PC-9 (cell line): ENCODE measurements around the gene GNB1. TPM values are rescaled to one million over a fixed set of nuclear protein-coding genes. Genes with fewer than 3 reads are reported as not detected.
A peak's percentile ranks its signal among the peaks of the same experiment; 100 is the strongest.

Experiments used
- BruUV-seq: library from RNA; stranded (reverse); fragments of 400-500 nt; replicated peaks from 2 replicates; lab custom pipeline; 2021; lab: Mats Ljungman, UMichigan
- CTCF ChIA-PET: fragments of 300-600 bp; sonication (Branson Sonifier 250); formaldehyde crosslinking; loops from one replicate; lab custom pipeline; 2022; ENCODE audit warnings: antibody characterized with exemption; lab: Charles Lee
- POLR2A ChIA-PET: fragments of 300-600 bp; sonication (Branson Sonifier 250); formaldehyde crosslinking; loops from one replicate; lab custom pipeline; 2022; ENCODE audit warnings: antibody characterized with exemption; ENCODE audit not compliant: unreplicated experiment; lab: Charles Lee
- DNase-seq, 2 experiments: peaks; one replicate each; pipeline versions ENCODE4 v3.0.0 to v3.0.0-alpha.2; 2015 to 2022; ENCODE audit warnings: mixed read lengths in 1 of 2
- H2AFZ ChIP-seq: fragments of 200-600 bp; sonication (generic); 2 replicates; pipeline ENCODE4 v1.8.1; 2017; ENCODE audit warnings: antibody characterized with exemption
- H3F3A ChIP-seq: fragments of 200-600 bp; sonication (generic); 2 replicates; pipeline ENCODE4 v1.8.1; 2017; ENCODE audit warnings: antibody characterized with exemption, mild to moderate bottlenecking, low read depth; ENCODE audit not compliant: insufficient read depth
- H3K27ac ChIP-seq: fragments of 200-600 bp; sonication (generic); 2 replicates; pipeline ENCODE4 v1.6.1; 2016; ENCODE audit warnings: mixed run types
- H3K27me3 ChIP-seq: fragments of 200-600 bp; sonication (generic); 2 replicates; pipeline ENCODE4 v1.6.1; 2016; ENCODE audit warnings: low read depth, mixed run types; ENCODE audit not compliant: insufficient read depth
- H3K36me3 ChIP-seq: fragments of 200-600 bp; sonication (generic); 2 replicates; pipeline ENCODE4 v1.6.1; 2016; ENCODE audit warnings: low read depth, mixed run types
- H3K4me1 ChIP-seq: fragments of 200-600 bp; sonication (generic); replicated peaks from 2 replicates; pipeline ENCODE4 v1.6.1; 2016; ENCODE audit warnings: mixed run types; ENCODE audit not compliant: insufficient read depth
- H3K4me2 ChIP-seq: fragments of 200-600 bp; sonication (generic); 2 replicates; pipeline ENCODE4 v1.6.1; 2017; ENCODE audit warnings: mixed run types
- H3K4me3 ChIP-seq: fragments of 200-600 bp; sonication (generic); 2 replicates; pipeline ENCODE4 v1.6.1; 2016; ENCODE audit warnings: mixed run types
- H3K79me2 ChIP-seq: fragments of 200-600 bp; sonication (generic); 2 replicates; pipeline ENCODE4 v1.6.1; 2017; ENCODE audit warnings: low read depth, mixed run types
- H3K9me2 ChIP-seq: fragments of 200-600 bp; sonication (generic); 2 replicates; pipeline ENCODE4 v1.8.1; 2017; ENCODE audit warnings: mild to moderate bottlenecking; ENCODE audit not compliant: insufficient read depth
- H3K9me3 ChIP-seq: fragments of 200-600 bp; sonication (generic); 2 replicates; pipeline ENCODE4 v1.8.1; 2016; ENCODE audit warnings: low read depth; ENCODE audit not compliant: insufficient read depth
- H4K20me1 ChIP-seq: fragments of 200-600 bp; sonication (generic); 2 replicates; pipeline ENCODE4 v1.8.1; 2017; ENCODE audit not compliant: insufficient read depth
- EZH2 ChIP-seq: fragments of 200-600 bp; sonication (generic); IDR thresholded peaks from 2 replicates; pipeline ENCODE4 v1.8.0; 2017; ENCODE audit warnings: antibody characterized with exemption, low read depth
- intact Hi-C: fragments of 100-400 bp; cut with micrococcal nuclease; formaldehyde crosslinking; loops from one replicate; pipeline ENCODE4 v1.10.0; 2022; ENCODE audit not compliant: unreplicated experiment
- total RNA-seq: library from RNA; stranded (reverse); gene quantifications from 2 replicates; pipeline ENCODE4 v1.2.3, GENCODE V29; 2021
- TF ChIP-seq, protein P1 (sequence below): fragments of 200-600 bp; sonication (generic); conservative IDR thresholded peaks from 2 replicates; pipeline ENCODE4 v1.6.1; 2017; ENCODE audit warnings: mixed run types, antibody characterized with exemption, mild to moderate bottlenecking, moderate library complexity

Gene GNB1
- total RNA-seq, 1 experiment from 2014 or later: 286 TPM

DNA sequence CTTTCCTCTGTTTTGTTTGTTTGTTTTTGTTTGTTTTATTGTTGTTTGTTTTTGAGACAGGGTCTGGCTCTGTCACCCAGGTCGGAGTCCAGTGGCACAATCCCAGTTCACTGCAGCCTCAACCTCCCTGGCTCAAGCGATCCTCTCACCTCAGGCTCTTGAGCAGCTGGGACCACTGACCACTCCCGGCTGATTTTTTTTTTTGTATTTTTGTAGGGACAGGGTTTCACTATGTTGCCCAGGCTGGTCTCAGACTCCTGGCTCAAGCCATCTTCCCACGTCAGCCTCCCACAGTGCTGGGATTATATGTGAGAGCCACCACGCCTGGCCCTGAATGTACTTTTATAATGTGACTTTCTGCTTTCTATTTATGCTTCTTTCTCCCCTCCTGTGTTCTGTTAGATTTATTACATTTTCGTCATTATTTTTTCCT lies 19.2 kb upstream of the GNB1 start:
- H3K9me3 ChIP-seq: no peaks in the 10 kb centered on the region
- ChIA-PET CTCF (interaction anchor here (0.7 kb wide), 1 partner anchor 51 kb away, joined by 4 read pairs; no protein-coding TSS in a partner anchor), POLR2A (no interaction called here)
- H3K4me1 ChIP-seq: peaks cover 12% of the 10 kb centered on the region; the same call in 1 of the 2 replicates
- H3K4me3 ChIP-seq: peak overlapping the region; percentile 86; the same call in 1 of the 2 replicates
- H3K36me3 ChIP-seq: no peaks in the 10 kb centered on the region
- no peaks in the 10 kb centered on the region for H3K9me2 ChIP-seq
- H2AFZ ChIP-seq: no peak overlapping the region
- no peaks in the 10 kb centered on the region for H4K20me1 ChIP-seq
- peak overlapping the region; percentile 95 for H3K4me2 ChIP-seq
- no peaks in the 10 kb centered on the region for H3K79me2 ChIP-seq
- DNase-seq: no peak
- TF ChIP-seq, protein P1, sequence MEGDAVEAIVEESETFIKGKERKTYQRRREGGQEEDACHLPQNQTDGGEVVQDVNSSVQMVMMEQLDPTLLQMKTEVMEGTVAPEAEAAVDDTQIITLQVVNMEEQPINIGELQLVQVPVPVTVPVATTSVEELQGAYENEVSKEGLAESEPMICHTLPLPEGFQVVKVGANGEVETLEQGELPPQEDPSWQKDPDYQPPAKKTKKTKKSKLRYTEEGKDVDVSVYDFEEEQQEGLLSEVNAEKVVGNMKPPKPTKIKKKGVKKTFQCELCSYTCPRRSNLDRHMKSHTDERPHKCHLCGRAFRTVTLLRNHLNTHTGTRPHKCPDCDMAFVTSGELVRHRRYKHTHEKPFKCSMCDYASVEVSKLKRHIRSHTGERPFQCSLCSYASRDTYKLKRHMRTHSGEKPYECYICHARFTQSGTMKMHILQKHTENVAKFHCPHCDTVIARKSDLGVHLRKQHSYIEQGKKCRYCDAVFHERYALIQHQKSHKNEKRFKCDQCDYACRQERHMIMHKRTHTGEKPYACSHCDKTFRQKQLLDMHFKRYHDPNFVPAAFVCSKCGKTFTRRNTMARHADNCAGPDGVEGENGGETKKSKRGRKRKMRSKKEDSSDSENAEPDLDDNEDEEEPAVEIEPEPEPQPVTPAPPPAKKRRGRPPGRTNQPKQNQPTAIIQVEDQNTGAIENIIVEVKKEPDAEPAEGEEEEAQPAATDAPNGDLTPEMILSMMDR: no peak
- TF ChIP-seq EZH2: no peak
- H3F3A ChIP-seq: 0 out of 2 replicates have a peak, but pooled peaks cover 13% of the 10 kb centered on the region
- BruUV-seq: no TSS peak
- no peak overlapping the region for H3K27ac ChIP-seq
- H3K27me3 ChIP-seq: no peaks in the 10 kb centered on the region
- intact Hi-C loops: no loop called here

DNA sequence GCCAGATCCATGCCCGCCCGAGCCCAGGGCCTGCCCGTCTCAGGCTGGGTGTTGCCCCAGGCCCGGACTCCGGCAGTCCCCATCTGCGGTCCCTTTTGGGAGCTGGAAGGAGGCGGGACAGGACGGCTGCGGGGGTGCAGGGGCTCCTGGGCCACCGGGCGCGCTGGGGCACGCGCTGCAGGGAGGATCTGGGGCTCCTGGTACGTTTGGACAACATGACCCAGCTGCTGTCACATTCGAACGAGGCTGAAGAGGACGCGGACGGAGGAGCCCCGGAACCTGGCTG lies 17.6 kb upstream of the GNB1 start:
- 0 out of 2 replicates have a peak, but pooled peaks cover 13% of the 10 kb centered on the region for H3F3A ChIP-seq
- no peaks in the 10 kb centered on the region for H3K27me3 ChIP-seq
- no peaks in the 10 kb centered on the region for H4K20me1 ChIP-seq
- H3K36me3 ChIP-seq: no peaks in the 10 kb centered on the region
- peak overlapping the region; percentile 60 for H3K4me3 ChIP-seq
- no peaks in the 10 kb centered on the region for H3K9me3 ChIP-seq
- BruUV-seq: TSS peak; percentile 74
- no peak for TF ChIP-seq EZH2
- TF ChIP-seq, protein P1: no peak
- intact Hi-C loops: loop anchor here (5.0 kb wide), 3 partner anchors 126 to 396 kb away; partner anchors contain the start of gene ATAD3A
- H3K27ac ChIP-seq: no peak overlapping the region
- peaks cover 12% of the 10 kb centered on the region; the same call in 1 of the 2 replicates for H3K4me1 ChIP-seq
- no peaks in the 10 kb centered on the region for H3K79me2 ChIP-seq
- CTCF ChIA-PET: interaction anchor here (0.5 to 1.0 kb wide), 8 partner anchors 11 to 383 kb away, joined by 3 to 14 read pairs (median 4); partner anchors contain the start of gene TMEM52
- peak overlapping the region; percentile 87 for H3K4me2 ChIP-seq
- DNase-seq: no peak
- peak overlapping the region; percentile 83 for H2AFZ ChIP-seq
- POLR2A ChIA-PET: no interaction called here
- no peaks in the 10 kb centered on the region for H3K9me2 ChIP-seq

DNA sequence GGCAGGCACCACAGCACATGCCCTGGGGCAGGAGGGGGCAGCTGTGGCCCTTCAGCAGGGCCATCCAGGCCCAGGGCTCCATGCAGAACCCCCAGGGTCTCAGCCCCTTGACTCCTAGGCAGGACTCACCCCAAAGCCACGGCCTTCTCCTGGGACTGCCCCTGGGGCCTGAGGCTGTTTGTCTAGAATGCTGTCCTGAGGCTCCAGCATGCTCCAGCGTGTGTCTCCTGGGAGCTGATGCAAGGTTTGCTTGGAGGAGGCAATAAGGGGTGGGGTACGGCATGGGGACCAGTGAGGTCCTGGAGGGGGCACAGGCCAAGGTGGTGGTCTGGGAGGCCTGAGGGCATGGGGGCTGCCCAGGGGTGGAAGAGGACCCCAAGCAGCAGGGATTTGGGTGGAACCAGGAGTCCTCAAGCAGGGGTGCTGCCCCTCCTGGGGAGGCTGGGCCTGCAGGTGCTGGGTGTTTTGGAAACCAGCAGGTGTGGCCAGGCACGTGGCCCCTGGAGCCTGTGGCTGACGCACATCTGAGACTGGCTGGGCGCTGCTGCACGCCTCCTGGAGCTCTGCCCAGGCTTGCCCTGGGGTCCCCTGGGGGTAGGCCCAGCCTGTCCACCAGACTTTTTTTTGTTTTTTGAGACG lies 16.3 kb upstream of the GNB1 start:
- Histone ChIP-seq H3K27me3 (no peaks in the 10 kb centered on the region), H3K4me3 (no peak overlapping the region), H3K9me2 (no peaks in the 10 kb centered on the region), H3K36me3 (no peaks in the 10 kb centered on the region), H3K4me2 (no peak overlapping the region), H2AFZ (no peak overlapping the region), H3K4me1 (peaks cover 12% of the 10 kb centered on the region; the same call in 1 of the 2 replicates), H3K79me2 (no peaks in the 10 kb centered on the region), H3F3A (0 out of 2 replicates have a peak, but pooled peaks cover 13% of the 10 kb centered on the region), H4K20me1 (no peaks in the 10 kb centered on the region), H3K27ac (no peak overlapping the region), H3K9me3 (no peaks in the 10 kb centered on the region)
- intact Hi-C loops: loop anchor here (5.0 kb wide), 3 partner anchors 125 to 395 kb away; partner anchors contain the start of gene ATAD3A
- no TSS peak for BruUV-seq
- DNase-seq: no peak
- POLR2A ChIA-PET: no interaction called here
- CTCF ChIA-PET: interaction anchor here (0.6 to 0.7 kb wide), 2 partner anchors 57 to 371 kb away, joined by 3 to 6 read pairs; no protein-coding TSS in a partner anchor
- no peak for TF ChIP-seq EZH2
- TF ChIP-seq, protein P1: no peak
